Esophagus squamous epithelium (tissue), 4 donors: ENCODE measurements around the gene LCA5L.

ENCODE experiments used
- CTCF ChIP-seq, 6 experiments: fragments of 450-650 bp in 4 of 6; fragments of 200-600 bp in 2 of 6; sonication (generic) in 2 of 6; IDR thresholded peaks; one replicate each; pipeline ENCODE4 v1.5.1; 2016 to 2019; ENCODE audit warnings: antibody characterized with exemption in 6 of 6, mild to moderate bottlenecking in 4 of 6, moderate library complexity in 4 of 6
- POLR2A ChIP-seq, 4 donors: fragments of 450-650 bp; IDR thresholded peaks; one replicate each; pipeline ENCODE4 v1.6.1; 2017; ENCODE audit warnings: antibody characterized with exemption in 4 of 4, mild to moderate bottlenecking in 4 of 4, moderate library complexity in 3 of 4

- TF ChIP-seq CTCF (IDR thresholded peaks at IDR 0.05): no peak
- TF ChIP-seq POLR2A (IDR thresholded peaks at IDR 0.05): no peak
These were observed 82.8 kb downstream of the LCA5L start for GRCh38 chr21:39362733-39363132.
